HCT116 (cell line): ENCODE results near the gene CTRL. TPM values are rescaled to one million over a fixed set of nuclear protein-coding genes. Genes with fewer than 3 reads are reported as not detected.

ENCODE experiments used
- ATAC-seq: fragments of 200-7000 bp; cut with Tn5 transposase; 2 replicates; pipeline ENCODE4 v1.9.1; 2020; ENCODE audit warnings: mild to moderate bottlenecking, moderate library complexity
- BruUV-seq: library from RNA; stranded (reverse); fragments of 400-500 nt; replicated peaks from 2 replicates; lab custom pipeline; 2021; lab: Mats Ljungman, UMichigan
- CTCF ChIA-PET: fragments of 300-600 bp; sonication (Branson Sonifier 250); formaldehyde crosslinking; loops from one replicate; lab custom pipeline; 2021; ENCODE audit warnings: antibody characterized with exemption; lab: Charles Lee
- POLR2A ChIA-PET: fragments of 300-600, 350-600 bp; sonication (Branson Sonifier 250); formaldehyde crosslinking; loops from one replicate; lab custom pipeline; 2021; ENCODE audit warnings: antibody characterized with exemption; lab: Charles Lee
- RAD21 ChIA-PET, 2 experiments: fragments of 300-600 bp; sonication (Branson Sonifier 250); formaldehyde crosslinking; loops; one replicate each; lab custom pipeline; 2023; ENCODE audit warnings: low total read pairs in 2 of 2; ENCODE audit not compliant: uncharacterized antibody in 2 of 2, unreplicated experiment in 2 of 2, low non-redundant PET in 1 of 2; lab: Charles Lee
- DNase-seq: peaks from one replicate; pipeline ENCODE4 v3.0.0-alpha.2; 2010; ENCODE audit warnings: low read depth, low spot score
- H2AFZ ChIP-seq: fragments of 200-600 bp; shearing (Covaris generic), sonication (generic); 2 replicates; pipeline ENCODE4 v1.6.1; 2017; ENCODE audit warnings: low read depth, mixed run types, mixed read lengths, antibody characterized with exemption, low read length; ENCODE audit not compliant: poor library complexity, severe bottlenecking
- H3K27ac ChIP-seq: 2 replicates; pipeline ENCODE4 v1.5.1; 2012; ENCODE audit warnings: low read depth, low read length
- H3K27me3 ChIP-seq: fragments of 200-600 bp; sonication (generic); 2 replicates; pipeline ENCODE4 v1.6.1; 2016; ENCODE audit warnings: mixed run types, low read length, mixed read lengths; ENCODE audit not compliant: insufficient read depth
- H3K36me3 ChIP-seq, 2 experiments: fragments of 200-500 bp in 1 of 2; fragments of 200-600 bp in 1 of 2; sonication (Bioruptor generic) in 1 of 2; sonication (generic) in 1 of 2; 2 replicates each; pipeline versions ENCODE4 v1.5.1 to v1.6.1; 2014 to 2016; ENCODE audit warnings: low read length in 2 of 2, inconsistent platforms in 1 of 2, mixed read lengths in 1 of 2, mixed run types in 1 of 2; ENCODE audit not compliant: insufficient read depth in 2 of 2, control insufficient read depth in 1 of 2
- H3K4me1 ChIP-seq, 2 experiments: fragments of 200-600 bp in 1 of 2; sonication (generic) in 1 of 2; 2 replicates each; pipeline versions ENCODE4 v1.5.1 to v1.6.1; 2012 to 2017; ENCODE audit warnings: low read length in 2 of 2, inconsistent platforms in 1 of 2, mild to moderate bottlenecking in 1 of 2, mixed read lengths in 1 of 2, mixed run types in 1 of 2, moderate library complexity in 1 of 2; ENCODE audit not compliant: insufficient read depth in 2 of 2, control insufficient read depth in 1 of 2
- H3K4me2 ChIP-seq: fragments of 200-600 bp; sonication (generic); 2 replicates; pipeline ENCODE4 v1.6.1; 2017; ENCODE audit warnings: mixed run types, low read length, mixed read lengths
- H3K4me3 ChIP-seq, 2 experiments: fragments of 200-600 bp in 1 of 2; sonication (generic) in 1 of 2; replicated peaks in 1 of 2; 2 replicates each; pipeline ENCODE4 v1.5.1; 2011 to 2016; ENCODE audit warnings: low read length in 2 of 2, control low read depth in 1 of 2, low read depth in 1 of 2, mild to moderate bottlenecking in 1 of 2, mixed read lengths in 1 of 2, mixed run types in 1 of 2
- H3K79me2 ChIP-seq: fragments of 200-600 bp; sonication (generic); 2 replicates; pipeline ENCODE4 v1.6.1; 2017; ENCODE audit warnings: mild to moderate bottlenecking, mixed run types, low read length, moderate library complexity, mixed read lengths; ENCODE audit not compliant: insufficient read depth
- H3K9ac ChIP-seq: fragments of 200-600 bp; sonication (generic); 2 replicates; pipeline ENCODE4 v1.6.1; 2016; ENCODE audit warnings: low read length, mixed read lengths
- H3K9me2 ChIP-seq: fragments of 200-600 bp; sonication (generic), shearing (Covaris generic); 2 replicates; pipeline ENCODE4 v1.6.1; 2017; ENCODE audit warnings: mixed run types, mild to moderate bottlenecking, moderate library complexity; ENCODE audit not compliant: insufficient read depth
- H3K9me3 ChIP-seq, 2 experiments: fragments of 200-500 bp in 1 of 2; fragments of 200-600 bp in 1 of 2; sonication (Bioruptor generic) in 1 of 2; sonication (generic) in 1 of 2; 2 replicates each; pipeline ENCODE4 v1.6.1; 2014 to 2017; ENCODE audit warnings: low read length in 2 of 2, mixed read lengths in 2 of 2, inconsistent platforms in 1 of 2, low read depth in 1 of 2, mild to moderate bottlenecking in 1 of 2, mixed run types in 1 of 2, moderate library complexity in 1 of 2; ENCODE audit not compliant: control insufficient read depth in 1 of 2, insufficient read depth in 1 of 2
- H4K20me1 ChIP-seq: fragments of 200-600 bp; sonication (generic), shearing (Covaris generic); 2 replicates; pipeline ENCODE4 v1.6.1; 2017; ENCODE audit warnings: mixed run types, mild to moderate bottlenecking, moderate library complexity; ENCODE audit not compliant: insufficient read depth
- CBX3 ChIP-seq: IDR thresholded peaks from 2 replicates; pipeline ENCODE4 v1.6.1; 2012; ENCODE audit warnings: low read depth
- CEBPB ChIP-seq: IDR thresholded peaks from 2 replicates; pipeline ENCODE4 v1.6.1; 2012; ENCODE audit warnings: low read depth
- EGR1 ChIP-seq: IDR thresholded peaks from 2 replicates; pipeline ENCODE4 v1.6.1; 2012; ENCODE audit warnings: low read depth
- ELF1 ChIP-seq: IDR thresholded peaks from 2 replicates; pipeline ENCODE4 v1.6.1; 2012; ENCODE audit warnings: low read depth, borderline replicate concordance
- EZH2 ChIP-seq: fragments of 200-600 bp; sonication (generic); IDR thresholded peaks from 2 replicates; pipeline ENCODE4 v1.6.1; 2017; ENCODE audit warnings: antibody characterized with exemption, mixed run types
- EZH2phosphoT487 ChIP-seq: fragments of 200-600 bp; IDR thresholded peaks from 2 replicates; pipeline ENCODE4 v1.6.1; 2018; ENCODE audit warnings: antibody characterized with exemption, borderline replicate concordance
- FOSL1 ChIP-seq: IDR thresholded peaks from 2 replicates; pipeline ENCODE4 v1.6.1; 2012; ENCODE audit warnings: low read depth
- MAX ChIP-seq: IDR thresholded peaks from 2 replicates; pipeline ENCODE4 v1.6.1; 2012
- POLR2A ChIP-seq: IDR thresholded peaks from 2 replicates; pipeline ENCODE4 v1.7.0; 2011; ENCODE audit warnings: borderline replicate concordance; ENCODE audit not compliant: insufficient read depth, insufficient read length; ENCODE audit errors: extremely low read depth
- RAD21 ChIP-seq: IDR thresholded peaks from 2 replicates; pipeline ENCODE4 v1.6.1; 2012; ENCODE audit warnings: low read depth, mild to moderate bottlenecking
- REST ChIP-seq: IDR thresholded peaks from 2 replicates; pipeline ENCODE4 v1.6.1; 2012; ENCODE audit warnings: low read depth
- SIN3A ChIP-seq: IDR thresholded peaks from 2 replicates; pipeline ENCODE4 v1.6.1; 2012; ENCODE audit warnings: low read depth
- SP1 ChIP-seq: IDR thresholded peaks from 2 replicates; pipeline ENCODE4 v1.6.1; 2012; ENCODE audit warnings: low read depth
- SRF ChIP-seq: IDR thresholded peaks from 2 replicates; pipeline ENCODE4 v1.6.1; 2012; ENCODE audit warnings: low read depth
- YY1 ChIP-seq: IDR thresholded peaks from 2 replicates; pipeline ENCODE4 v1.6.1; 2011; ENCODE audit warnings: low read length, low read depth, moderate library complexity, mild to moderate bottlenecking; ENCODE audit not compliant: insufficient replicate concordance; ENCODE audit errors: extremely low read depth
- ZBTB33 ChIP-seq: IDR thresholded peaks from 2 replicates; pipeline ENCODE4 v1.6.1; 2011; ENCODE audit warnings: mild to moderate bottlenecking, low read length, moderate library complexity; ENCODE audit not compliant: insufficient replicate concordance; ENCODE audit errors: extremely low read depth
- intact Hi-C: fragments of 100-400 bp; cut with micrococcal nuclease; formaldehyde crosslinking; loops from 2 replicates; pipeline ENCODE4 v1.10.0; 2022
- total RNA-seq: library from RNA; stranded (reverse); gene quantifications from one replicate; pipeline ENCODE4 v1.2.1, GENCODE V29; 2021; ENCODE audit not compliant: unreplicated experiment

The CTRL gene
- total RNA-seq, 1 experiment from 2014 or later, result 3.4 TPM

GRCh38 chr16:67957622-67958021, 26.0 kb upstream of the CTRL start:
- TF ChIP-seq MAX (no peak), EZH2 (no peak), RAD21 (no peak), SP1 (no peak), ZBTB33 (no peak), EZH2phosphoT487 (no peak), SIN3A (no peak), SRF (no peak), YY1 (no peak), ELF1 (no peak), REST (no peak), FOSL1 (no peak), EGR1 (no peak), POLR2A (no peak), CBX3 (no peak), CEBPB (no peak)
- Histone ChIP-seq H3K27me3 (no peaks in the 10 kb centered on the region), H3K9me3 (no peaks in the 10 kb centered on the region), H2AFZ (no peak overlapping the region), H3K27ac (no peak overlapping the region), H3K36me3 (peaks cover 9 to 10% of the 10 kb centered on the region in 2 experiments; a peak in 3 of 4 replicates), H4K20me1 (no peaks in the 10 kb centered on the region), H3K4me2 (no peak overlapping the region), H3K9me2 (no peaks in the 10 kb centered on the region), H3K4me3 (no peak overlapping the region), H3K79me2 (no peaks in the 10 kb centered on the region), H3K4me1 (no peaks in the 10 kb centered on the region; a peak in 1 of 4 replicates), H3K9ac (no peak overlapping the region)
- POLR2A ChIA-PET, result no interaction called here
- intact Hi-C loops, result no loop called here
- BruUV-seq, result no TSS peak
- ATAC-seq (no peak), DNase-seq (no peak)
- RAD21 ChIA-PET, result no interaction called here
- CTCF ChIA-PET, result no interaction called here
